Erythroblast (primary cell): ENCODE measurements around the gene CIT.
"Not testable (repeated sequence)": the region's sequence is repeated elsewhere in the genome, so short reads cannot be mapped to it uniquely, and the experiment has no call there.

Experiments
- DNase-seq, 2 experiments: peaks; one replicate each; lab custom pipeline; 2025; lab: John Stamatoyannopoulos, UW
- GATA1 ChIP-seq: IDR thresholded peaks from 2 replicates; pipeline ENCODE4 v1.6.1; 2011; ENCODE audit warnings: low read depth, mild to moderate bottlenecking, control low read depth, low read length, moderate library complexity
- POLR2A ChIP-seq: IDR thresholded peaks from 2 replicates; pipeline ENCODE4 v1.6.1; 2011; ENCODE audit warnings: mild to moderate bottlenecking, low read length

Gene CIT

DNA sequence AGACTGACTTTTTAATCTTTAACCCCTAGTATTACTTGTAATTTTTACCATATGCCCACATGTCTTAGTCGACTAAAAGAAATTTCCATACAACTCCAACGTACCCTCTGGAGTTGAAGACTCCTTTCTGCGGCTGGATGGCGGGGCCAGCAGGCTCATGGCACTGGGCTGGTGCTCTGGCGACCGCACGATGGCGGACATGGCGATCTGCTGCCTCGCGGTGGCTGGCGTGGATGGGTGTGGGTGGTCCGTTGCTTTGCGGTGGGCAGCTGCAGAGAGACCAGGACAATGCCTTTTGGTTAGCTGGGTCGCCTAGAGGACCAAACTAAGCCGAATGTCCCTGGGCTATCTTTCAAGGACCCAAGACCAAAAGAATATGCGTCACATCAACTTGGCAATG, 159.0 kb downstream of the CIT start:
- DNase-seq: no peak
- TF ChIP-seq POLR2A (no peak), GATA1 (no peak)

DNA sequence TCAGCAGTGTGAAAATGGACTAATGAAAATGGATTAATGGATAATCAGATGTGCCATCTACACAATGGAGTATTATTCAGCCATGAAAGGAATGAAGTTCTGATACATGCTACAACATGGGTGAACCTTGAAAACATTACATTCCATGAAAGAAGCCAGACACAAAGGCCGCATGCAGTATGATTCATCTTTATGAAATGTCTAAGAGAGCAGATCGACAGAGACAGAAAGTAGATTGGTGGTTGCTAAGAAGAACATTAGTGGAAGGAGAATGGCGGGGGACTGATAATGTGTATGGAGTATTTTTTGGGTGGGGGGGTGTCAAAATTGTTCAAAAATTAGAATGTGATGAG, 161.9 kb downstream of the CIT start:
- no peak for DNase-seq
- TF ChIP-seq GATA1 (no peak), POLR2A (no peak)

DNA sequence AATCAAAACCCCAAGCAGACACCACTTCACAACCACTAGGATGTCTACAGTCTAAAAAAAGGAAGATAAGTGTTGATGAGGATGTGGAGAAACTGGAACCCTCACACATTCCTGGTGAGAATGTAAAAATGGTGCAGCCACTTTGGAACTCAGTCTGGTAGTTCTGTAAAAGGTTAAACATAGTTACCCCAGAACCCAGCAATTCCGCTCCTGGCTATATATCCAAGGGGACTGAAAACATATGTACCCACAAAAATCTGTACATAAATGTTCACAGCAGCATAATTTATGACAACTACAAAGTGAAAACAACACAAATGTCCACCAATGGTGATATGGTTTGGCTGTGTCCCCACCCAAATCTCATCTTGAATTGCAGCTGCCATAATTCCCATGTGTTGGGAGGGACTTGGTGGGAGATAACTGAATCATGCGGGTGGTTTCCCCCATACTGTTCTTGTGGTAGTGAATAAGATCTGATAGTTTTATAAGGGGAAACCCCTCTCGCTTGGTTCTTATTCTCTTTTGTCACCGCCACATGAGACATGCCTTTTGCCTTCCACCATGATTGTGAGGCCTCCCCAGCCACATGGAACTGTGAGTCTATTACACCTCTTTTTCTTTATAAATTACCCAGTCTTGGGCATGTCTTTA, 162.4 kb downstream of the CIT start:
- peak in 1 of 2 experiments; percentile 36 for DNase-seq
- TF ChIP-seq POLR2A (no peak), GATA1 (no peak)

DNA sequence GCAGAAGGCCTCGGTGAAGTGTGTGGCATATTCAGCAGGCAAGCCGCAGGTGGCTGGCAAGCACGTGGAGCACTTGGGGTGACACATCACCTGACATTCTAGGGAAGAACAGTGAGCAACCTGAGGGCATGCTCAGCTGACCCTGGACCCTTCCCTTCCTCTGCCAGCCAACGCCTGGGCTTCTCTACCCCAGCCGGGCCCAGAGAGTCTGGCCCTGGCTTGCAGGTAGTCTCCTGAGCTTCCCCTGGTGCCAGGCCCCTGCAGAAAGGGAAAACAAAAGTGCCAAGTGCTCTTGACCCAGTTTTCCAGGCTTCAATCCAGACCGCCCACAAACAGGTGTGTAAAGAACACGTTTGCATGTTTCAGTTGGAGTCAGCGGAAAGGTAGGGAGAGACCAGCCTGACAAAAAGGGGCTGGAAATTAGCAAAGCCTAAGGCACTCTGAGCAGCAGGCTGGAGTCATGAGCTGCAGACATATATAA, 163.5 kb downstream of the CIT start:
- no peak for DNase-seq

DNA sequence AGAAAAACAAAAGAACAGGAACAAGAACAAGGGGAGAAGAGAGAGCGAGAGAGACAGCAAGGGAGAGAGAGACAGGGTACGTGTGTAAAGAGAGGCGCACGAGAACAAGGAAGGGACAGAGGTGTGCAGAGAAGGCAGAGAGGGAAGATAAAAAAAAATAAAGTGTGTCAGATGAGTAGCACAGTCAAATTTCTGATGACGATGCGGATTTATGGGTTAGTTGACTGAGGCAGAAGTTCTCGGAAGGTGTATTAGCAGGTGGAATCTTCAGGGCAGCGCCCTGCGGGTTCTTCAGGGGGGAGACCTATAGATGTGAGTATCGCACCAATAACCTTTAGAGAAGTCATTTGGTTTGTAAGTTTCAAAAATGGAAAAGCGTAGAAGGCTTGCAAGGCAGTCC, 164.4 kb downstream of the CIT start:
- DNase-seq: no peak
- TF ChIP-seq POLR2A (no peak), GATA1 (no peak)

More for the DNA sequence above, 163.5 kb downstream of the CIT start:
- no peak for TF ChIP-seq POLR2A
- no peak for TF ChIP-seq GATA1

DNA sequence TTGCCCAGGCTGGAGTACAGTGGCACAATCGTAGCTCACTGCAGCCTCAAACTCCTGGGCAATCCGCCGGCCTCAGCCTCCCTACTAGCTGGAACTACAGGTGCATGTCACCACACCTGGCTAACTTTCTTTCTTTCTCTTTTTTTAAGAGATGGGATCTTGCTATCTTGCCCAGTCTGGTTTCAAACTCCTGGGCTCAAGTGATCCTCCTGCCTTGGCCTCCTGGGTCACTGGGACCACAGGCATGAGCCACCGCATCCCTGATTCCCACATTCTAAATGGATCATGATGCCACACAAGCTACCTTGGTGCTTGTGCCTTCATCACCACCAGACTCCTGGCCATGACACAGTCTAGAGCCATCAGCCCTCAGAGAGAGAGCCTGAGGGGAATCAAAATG, 165.4 kb downstream of the CIT start:
- no peak for DNase-seq
- TF ChIP-seq GATA1 (no peak), POLR2A (no peak)

DNA sequence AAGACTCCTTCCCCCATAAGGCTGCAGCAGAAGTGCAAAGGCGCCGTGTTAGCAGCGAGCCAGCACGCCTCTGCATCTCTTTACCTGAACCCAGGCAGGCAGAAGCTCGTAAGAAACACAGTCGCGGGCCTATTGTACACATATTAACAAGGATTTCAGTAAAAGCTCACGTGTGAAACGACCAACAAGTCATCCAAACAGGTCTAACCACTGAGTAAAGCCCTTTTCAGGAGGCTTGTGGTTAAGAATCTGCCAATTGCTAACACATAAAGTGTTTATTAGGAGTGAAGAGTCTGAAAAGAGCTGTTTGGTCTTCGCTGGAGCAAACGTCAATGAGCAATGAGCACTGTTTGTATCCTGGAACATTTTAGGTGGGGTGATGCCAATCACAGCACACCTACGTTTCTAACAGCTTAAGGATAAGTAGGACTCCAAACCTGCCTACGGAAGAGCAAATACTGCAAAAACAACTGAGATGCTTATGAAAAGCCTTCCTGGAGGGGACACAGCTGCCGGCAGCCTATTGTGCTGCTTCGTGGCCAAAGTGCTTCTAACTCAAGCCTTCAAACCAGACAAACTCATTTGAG, 166.1 kb downstream of the CIT start:
- no peak for TF ChIP-seq GATA1
- TF ChIP-seq POLR2A: no peak
- DNase-seq: no peak

DNA sequence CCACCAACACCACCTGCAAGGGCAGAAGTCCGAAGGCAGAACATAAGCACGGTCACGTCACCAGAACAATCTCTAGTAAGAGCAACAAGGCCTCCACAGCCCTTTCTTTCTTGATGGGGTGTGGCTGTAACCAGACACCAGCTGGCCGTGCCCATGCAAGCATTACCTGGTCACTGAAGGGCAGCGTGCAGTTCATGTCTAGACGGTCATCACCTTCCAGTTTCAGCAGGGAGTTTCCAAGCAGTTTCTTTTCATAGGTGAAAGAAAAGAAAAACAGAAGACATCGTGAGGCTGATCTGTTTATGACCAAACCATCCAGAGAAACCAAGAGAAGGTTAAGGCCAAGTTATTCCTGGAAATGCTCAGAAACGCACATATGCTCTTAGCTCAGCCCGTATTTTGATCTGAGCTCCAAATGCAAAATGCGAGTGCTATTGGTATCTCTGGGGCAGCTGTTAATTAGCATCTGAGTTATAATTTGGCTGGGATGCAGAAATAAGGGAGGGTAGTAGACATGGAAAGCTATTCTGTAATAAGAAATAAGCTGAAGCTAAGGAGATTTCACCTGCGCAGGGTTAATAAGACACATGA, 166.7 kb downstream of the CIT start:
- TF ChIP-seq GATA1: no peak
- no peak for TF ChIP-seq POLR2A
- DNase-seq: no peak

DNA sequence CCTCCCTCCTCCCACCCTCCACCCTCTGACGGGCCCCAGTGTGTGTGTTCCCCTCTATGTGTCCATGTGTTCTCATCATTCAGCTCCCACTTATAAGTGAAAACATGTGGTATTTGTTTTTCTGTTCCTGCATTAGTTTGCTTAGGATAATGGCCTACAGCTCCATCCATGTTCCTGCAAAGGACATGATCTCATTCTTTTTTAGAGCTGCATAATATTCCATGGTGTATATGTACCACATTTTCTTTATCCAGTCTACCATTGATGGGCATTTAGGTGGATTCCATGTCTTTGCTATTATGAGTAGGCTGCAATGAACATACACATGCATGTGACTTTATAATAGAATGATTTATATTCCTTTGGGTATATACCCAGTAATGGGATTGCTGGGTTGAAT, 170.7 kb downstream of the CIT start:
- DNase-seq: not testable (repeated sequence)

DNA sequence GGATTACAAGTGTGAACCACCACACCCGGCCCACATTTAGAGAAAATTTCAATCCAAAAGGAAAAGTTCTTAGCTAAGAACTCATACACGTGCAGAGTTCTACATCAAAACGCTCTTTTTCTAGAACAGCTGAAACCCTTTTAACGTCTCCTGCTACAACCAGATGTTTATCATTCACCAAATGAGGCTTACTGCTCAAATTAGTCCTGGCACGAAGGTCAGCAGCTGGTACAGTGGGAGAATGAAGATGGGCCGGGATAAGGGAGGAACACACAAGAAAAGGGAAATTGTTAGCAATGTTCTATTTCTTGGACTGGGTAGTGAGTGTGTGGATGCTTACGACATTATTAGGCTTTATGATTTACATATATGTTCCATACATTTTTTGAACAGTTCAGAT, 171.9 kb downstream of the CIT start:
- DNase-seq: no peak
- no peak for TF ChIP-seq GATA1
- TF ChIP-seq POLR2A: no peak

DNA sequence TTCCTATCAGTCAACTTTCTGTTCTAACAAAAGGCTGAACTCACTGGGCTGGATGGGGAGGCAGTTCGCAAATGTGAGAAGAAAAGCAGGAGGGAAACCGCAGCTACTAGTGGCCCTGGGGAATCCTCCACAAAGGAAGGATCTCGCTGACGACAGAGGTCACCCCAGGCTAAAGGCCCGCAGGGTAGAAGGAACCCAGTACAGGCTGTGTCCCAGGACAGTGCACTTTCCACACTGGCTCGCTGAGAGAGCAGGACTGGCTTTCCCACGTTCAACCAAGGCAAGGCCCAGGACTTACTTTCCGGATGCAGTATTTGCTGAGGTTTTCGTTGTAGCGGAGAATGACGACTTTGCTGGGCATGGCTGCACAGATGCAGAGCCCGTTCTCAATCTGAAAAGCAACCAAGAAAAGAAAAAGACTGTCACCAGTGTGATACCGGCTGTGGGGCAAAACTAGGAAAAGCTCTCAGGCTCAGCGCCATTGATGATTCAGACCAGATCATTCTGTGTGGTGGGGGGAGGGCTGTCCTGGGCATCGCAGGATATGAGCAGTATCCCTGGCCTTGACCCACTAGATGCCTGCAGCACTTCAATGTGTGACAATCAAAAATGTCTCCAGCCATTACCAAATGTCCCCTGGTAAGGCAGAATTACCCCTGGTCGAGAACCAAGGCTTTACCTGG, 172.9 kb downstream of the CIT start:
- no peak for DNase-seq
- TF ChIP-seq POLR2A (no peak), GATA1 (no peak)

DNA sequence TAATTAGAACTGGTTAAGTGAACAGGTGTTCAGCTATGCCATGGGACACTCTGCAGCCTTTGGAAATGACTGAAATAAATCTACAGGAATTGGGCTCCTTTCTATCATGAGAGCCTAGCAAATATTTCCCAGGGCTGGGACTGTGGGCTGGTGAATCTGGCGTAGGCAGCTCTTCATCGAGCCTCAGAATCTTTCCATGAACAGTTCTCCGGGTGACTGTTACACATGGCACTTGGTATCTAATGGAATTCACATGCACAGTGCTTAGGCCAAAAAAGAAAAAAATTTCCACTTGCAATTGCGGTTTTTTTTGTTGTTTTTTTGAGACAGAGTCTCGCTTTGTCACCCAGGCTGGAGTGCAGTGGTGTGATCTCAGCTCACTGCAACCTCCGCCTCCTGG, 177.0 kb downstream of the CIT start:
- TF ChIP-seq POLR2A (no peak), GATA1 (no peak)

DNA sequence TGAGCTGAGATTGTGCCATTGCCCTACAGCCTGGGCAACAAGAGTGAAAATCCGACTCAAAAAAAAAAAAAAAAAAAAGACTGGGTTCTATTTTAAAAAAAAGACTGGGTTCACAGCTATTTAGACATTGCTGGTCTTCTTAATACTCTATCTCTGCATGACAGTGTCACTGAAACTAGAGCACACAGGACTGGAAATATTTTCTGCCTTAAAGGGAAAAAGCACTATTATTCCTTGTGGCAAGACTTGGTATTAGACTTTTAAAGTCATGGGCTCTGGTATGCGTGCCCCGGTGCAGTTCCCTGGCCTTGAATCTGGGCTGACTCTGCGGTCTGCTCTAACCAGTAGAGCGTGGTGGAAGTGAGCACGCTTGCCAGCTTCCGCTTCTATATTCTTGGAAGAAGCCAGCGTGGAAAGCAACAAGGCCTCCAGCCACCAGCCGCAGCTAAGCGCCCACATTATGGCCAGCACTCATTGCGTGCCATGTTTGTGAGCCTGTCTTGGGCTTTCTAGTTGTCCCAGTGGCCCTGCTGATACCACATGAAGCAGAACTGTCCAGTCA, 177.8 kb downstream of the CIT start:
- DNase-seq: no peak
- TF ChIP-seq POLR2A: no peak
- no peak for TF ChIP-seq GATA1

More for the DNA sequence above, 177.0 kb downstream of the CIT start:
- DNase-seq: no peak

DNA sequence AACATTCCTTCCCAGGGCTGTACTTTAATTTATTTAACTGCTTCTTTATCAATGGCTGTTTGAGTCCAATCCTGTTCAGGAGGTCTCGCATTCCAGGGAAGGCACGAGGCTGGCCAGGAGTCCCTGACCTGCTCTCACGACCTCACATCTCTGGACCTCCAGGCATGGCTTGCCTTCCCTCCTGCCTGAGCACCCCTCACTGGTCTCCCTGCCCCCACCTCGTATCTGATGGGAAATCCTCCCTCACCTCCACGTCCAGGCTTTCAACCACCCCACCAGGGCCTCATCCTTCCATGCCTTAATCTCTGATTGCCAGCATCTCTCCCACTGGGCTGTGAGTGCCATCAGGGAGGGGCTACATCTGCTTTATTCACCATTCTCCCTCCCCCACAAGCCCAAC, 180.2 kb downstream of the CIT start:
- no peak for DNase-seq
- TF ChIP-seq GATA1: no peak
- TF ChIP-seq POLR2A: no peak
